HG03565 (cell line): Measurements from ENCODE around the gene COL4A2.
A peak's percentile ranks its signal among the peaks of the same experiment; 100 is the strongest.

Experiments
- ATAC-seq: cut with Tn5 transposase; IDR thresholded peaks from one replicate; pipeline ENCODE4 v1.9.1; 2021; ENCODE audit warnings: mild to moderate bottlenecking, moderate library complexity; ENCODE audit not compliant: unreplicated experiment

The COL4A2 gene

DNA sequence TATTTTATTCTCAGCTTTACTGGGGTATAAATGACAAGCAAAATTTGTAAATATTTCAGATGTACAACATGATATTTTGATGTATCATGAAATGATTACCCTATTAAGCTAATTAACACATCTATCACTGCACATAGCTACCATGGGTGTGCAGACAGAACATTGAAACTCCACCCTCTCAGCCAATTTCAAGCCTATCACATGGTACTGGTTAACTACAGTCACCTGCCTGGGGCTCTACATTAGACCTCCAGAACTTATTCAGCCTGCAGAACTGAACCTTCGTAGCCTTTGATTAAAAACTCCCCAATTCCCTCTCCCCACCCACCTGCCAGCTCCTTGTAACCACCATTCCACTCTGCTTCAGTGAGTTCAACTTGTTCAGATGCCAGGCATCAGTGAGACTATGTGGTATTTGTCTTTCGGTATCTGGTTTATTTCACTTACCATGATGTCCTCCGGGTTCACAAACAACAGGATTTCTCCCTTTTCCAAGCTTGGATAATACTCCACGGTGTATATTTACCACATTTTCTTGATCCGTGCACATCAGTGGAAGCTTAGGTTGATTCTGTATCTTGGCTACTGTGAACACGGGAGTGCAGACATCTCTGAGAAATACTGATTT, 235.2 kb downstream of the COL4A2 start:
- ATAC-seq: no peak

- ATAC-seq: no peak
These were observed 239.3 kb downstream of the COL4A2 start for GRCh38 chr13:110546378-110546777.

DNA sequence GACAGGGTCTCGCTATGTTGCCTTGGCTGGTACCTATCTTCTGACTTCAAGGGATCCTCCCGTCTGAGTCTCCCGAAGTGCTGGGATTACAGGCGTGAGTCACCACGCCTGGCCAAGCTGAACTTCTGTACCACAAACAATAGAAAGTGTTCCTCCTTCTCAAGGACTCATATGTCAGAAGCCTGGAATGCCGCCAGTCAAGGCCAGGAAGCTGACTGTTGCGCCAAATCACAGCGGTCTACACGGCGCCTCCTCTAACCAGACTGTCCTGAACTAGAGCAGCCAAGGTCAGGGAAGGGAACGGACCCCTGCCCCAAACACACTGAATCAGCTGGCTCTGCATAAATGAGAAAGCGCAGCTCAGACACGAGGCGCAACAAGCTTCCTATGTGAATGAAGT, 239.8 kb downstream of the COL4A2 start:
- ATAC-seq: no peak

GRCh38 chr13:110548891-110549794, 242.1 kb downstream of the COL4A2 start:
- no peak for ATAC-seq

GRCh38 chr13:110549795-110550160, 242.7 kb downstream of the COL4A2 start:
- no peak for ATAC-seq

- ATAC-seq: no peak
These were observed 244.2 kb downstream of the COL4A2 start for GRCh38 chr13:110551284-110551683.

- ATAC-seq: no peak
These were observed 245.7 kb downstream of the COL4A2 start for GRCh38 chr13:110552767-110553166.

DNA sequence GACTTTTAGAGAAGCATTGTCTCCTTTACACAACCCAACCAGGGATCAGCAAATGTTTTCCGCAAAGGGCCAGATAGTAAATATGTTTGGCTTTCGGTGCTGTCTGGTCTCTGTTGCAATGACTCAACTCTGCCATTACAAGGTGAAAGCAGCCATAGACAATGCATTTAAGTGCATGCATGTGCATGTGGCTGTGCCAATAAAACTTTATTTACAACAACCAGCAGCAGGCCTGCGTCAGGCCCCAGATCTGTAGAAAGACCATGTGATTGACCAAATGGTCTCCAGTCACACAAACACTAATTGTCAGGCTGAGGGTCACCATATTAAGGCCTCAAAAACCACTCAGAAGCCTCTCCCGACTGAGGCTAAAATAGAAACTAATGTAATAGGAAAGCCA, 246.3 kb downstream of the COL4A2 start:
- ATAC-seq: no peak

- no peak for ATAC-seq
These were observed 247.2 kb downstream of the COL4A2 start for GRCh38 chr13:110554227-110554836.

- no peak for ATAC-seq
These were observed 247.9 kb downstream of the COL4A2 start for GRCh38 chr13:110554946-110555345.

DNA sequence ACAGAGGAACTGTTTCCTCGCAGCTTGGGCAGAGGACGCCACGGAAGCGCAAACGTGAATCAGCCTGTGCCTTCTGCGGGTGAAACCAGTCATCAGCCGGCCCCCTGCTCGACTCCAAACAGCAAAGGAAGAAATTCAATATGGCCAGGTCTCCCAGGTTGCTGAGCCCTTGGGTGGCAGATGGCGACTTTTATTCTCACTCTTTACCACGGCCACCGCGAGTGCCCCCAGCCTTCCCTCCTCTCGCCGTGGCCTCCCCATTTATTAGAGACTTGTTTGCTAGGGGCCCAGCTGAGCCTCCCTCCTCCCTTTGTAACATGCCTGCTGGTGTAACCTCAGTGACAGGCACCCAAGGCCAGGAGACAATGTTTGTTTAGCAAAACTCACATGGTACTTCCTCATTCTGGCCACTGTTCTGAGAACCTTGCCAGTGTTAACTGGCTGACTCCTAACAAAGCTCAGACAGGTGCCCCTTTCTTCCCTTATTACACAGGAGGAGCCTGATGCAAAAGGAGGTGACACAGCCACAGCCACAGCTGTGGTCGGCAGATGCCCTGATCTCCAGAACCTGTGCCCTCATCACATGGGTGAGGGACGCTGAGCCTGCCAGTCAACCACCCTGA, 248.6 kb downstream of the COL4A2 start:
- no peak for ATAC-seq

- ATAC-seq: no peak
These were observed 249.1 kb downstream of the COL4A2 start for GRCh38 chr13:110556224-110556606.

DNA sequence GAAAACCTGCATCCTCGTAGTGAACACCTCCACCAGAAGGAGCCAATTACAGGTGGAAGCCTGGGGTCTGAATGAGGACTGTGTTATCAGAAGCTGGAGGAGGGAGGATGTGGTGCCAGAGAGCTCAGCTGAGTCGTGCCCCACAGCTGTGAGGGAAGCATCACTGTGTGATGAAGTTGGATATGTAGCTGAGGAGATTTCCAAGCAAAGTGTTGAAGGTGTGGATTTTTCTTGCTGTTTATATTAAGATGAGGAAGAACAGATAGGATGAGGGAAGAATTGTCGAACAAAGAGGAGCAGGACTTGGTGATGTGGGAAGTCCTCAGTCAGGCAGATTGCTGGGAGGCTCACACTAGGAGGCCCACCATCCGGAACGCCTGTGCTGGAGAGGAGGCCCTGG, 250.0 kb downstream of the COL4A2 start:
- ATAC-seq: no peak

- ATAC-seq: no peak
These were observed 250.7 kb downstream of the COL4A2 start for GRCh38 chr13:110557610-110558305.

DNA sequence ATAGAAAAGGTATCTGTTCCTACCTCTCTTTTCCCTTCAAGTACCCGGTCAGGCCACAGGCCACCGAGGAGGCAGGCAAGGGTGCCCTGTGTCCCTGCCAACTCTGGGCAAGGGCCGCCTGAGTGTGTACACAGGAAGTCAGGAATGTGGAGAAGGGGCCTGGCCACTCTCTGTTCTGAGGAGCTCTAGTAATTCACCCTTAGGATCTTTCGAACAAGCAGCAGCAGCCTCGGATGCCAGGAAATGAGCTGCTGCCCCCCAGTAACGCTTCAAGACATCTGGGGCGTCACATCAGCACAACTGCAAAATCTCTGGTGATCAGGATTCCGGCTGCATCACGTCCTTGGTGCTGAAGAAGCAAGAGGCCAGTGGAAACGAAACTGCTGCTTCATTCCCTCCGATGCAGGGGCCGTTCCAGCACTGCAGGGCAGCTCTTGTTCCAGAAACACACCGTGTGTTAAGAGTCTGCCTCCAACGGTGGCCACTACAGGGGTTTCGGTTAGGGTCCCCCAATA, 252.4 kb downstream of the COL4A2 start:
- no peak for ATAC-seq

- ATAC-seq: no peak
These were observed 252.9 kb downstream of the COL4A2 start for GRCh38 chr13:110559986-110560385.

DNA sequence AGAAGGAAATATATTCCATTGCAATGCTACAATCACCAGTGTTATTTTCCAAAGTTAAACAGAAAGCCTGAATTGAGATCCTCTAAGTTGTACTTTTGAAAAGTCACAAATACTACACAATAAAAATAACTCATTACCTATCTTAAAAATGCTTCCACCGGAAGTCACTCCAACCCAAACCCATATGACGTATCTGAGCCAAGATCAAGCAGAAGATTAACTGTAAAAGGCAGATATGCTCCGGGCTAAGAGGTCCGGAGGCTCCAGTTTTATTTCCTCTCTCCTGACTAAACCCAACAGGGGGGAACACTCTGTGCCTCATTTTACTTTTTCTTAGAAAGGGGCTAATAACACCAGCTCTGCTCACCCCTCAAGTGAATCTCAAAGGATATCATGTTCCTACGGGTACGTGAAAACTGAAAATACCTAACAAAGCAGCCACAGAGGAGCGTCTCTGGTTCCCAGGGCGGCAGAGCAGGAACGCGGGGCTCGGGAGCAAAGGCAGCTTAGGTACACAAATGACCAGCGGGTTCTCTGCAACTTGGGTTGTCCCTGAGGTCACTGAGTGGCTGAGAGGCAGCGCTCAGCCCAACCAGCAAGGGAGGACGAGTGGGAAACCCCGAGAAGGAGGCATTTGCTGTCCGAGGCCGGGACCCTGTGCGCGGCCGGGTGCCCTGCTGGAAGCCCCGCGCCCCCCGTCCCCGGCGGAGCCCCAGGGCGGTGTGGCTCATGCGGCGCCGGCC, 253.7 kb downstream of the COL4A2 start:
- peak; percentile 18 for ATAC-seq

DNA sequence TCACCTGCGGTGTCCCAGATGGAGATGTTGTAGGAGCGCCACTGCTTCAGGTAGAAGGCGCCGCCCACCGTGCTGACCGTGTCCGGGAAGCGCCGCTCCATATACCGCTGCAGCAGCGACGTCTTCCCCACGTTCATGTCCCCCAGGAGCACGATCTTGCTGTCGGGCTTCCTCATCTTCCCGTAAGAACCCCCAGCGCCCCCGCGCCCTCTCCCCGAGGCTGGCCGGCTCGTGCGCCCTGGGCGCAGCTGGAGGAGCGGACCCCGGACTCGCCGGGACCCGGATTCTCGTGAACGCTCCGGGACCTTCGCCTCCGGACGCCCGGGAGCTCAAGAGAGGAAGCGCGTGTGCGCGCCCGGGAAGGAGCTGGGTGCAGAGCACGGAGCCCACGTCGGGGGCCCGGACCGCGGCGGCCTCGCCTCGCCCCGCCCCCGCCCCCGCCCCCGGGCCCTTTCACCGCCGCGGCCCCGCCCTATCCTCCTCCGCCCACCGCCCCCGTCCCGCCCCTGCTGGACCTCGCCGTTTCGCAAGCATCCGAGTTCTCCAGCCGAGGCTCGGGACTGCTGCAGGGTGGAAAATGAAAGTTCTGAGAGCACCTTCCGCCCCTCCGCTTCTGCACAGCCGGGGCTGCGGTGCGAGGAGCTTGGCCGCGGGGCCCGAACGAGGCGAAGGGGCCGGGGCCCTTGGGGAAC, 254.4 kb downstream of the COL4A2 start, which contains the start of gene RAB20:
RAB20 (minus strand) TSS at position 379 of the 692 bp plus-strand sequence; CDS start at position 176, 203 bp downstream.
- ATAC-seq: peak; percentile 57

DNA sequence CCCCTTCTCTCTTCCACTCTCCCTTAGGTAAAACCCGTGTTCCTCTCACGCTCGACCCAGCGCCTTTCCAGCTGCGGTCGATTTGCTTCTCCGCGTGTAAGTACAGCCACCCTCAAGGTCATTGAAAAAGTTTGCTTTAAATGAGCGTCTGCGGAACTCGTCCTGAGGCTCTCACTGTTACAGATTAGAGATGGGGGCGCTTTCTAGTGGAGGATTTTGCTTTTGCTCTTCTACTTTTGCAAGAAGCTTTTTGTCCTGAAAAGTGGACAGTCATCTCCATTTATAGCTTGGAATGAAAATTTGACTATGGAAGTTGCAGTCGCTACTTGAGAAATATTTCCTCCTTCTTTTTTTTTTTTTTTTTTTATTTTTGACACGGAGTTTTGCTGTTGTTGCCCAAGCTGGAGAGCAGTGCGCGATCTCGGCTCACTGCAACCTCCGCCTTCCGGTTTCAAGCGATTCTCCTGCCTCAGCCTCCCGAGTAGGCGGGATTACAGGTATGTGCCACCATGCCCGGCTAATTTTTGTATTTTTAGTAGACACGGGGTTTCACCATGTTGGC, 255.0 kb downstream of the COL4A2 start:
- ATAC-seq: no peak
